ENCODE data around the gene PRKD1. TPM values are rescaled to one million over a fixed set of nuclear protein-coding genes. Genes with fewer than 3 reads are reported as not detected.
A peak's percentile ranks its signal among the peaks of the same experiment; 100 is the strongest.

The PRKD1 gene
- 1 to 10 TPM in 3 of 4 donors, under 1 TPM in 1; 0.79 to 2.5 (median 1.5) TPM for total RNA-seq
- polyA plus RNA-seq: 1 to 10 TPM in 2 of 3 donors, under 1 TPM in 1; 0.65 to 1.5 (median 1.2) TPM
- long read RNA-seq, donor 1: 0 reads
- long read RNA-seq, donor 2: 0 reads

DNA sequence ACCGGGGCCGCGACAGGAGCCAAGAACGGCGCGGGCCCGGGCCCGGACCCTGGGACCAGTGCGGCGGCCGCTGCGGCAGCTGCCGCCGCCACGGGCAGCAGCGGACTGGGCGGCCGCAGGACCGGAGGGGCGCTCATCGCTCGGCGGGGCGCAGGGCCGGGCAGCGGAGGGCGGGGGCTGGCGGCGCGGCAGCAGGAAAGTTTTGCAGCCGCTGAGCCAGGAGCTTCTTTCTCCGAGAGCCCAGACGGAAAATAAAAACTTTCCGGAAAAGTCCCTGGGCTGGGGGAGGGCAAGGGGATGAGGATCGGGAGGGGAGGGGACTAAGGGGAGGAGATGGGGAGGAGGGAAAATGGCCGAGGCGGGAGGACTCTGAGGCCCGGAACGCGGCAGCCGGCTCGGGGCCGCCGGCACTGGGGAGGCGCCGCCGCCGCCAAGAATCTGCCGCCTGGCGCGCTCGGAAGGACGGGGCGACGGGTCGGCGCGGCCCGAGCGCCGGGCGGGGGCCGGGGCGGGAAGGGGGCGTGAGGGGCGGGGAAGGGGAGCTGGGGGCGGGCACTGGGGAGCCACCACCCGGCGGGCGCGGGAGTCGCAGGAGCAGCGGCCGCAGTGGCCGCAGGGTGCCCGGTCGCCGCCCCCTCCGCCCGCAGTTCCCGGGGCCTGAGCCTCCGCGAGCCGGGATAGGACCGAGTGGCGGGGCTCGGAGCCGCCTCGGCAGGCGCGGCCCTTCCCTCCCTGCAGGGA lies at the start of gene PRKD1:
PRKD1 (minus strand) TSS at position 472 of the 741 bp plus-strand sequence.
- intact Hi-C loops (cut with DNase I): no loop called here
- Histone ChIP-seq H3K4me3 (peak within 1 kb of the TSS; percentile 67), H3K4me1 (peaks cover 12% of the 10 kb centered on the region), H3K27ac (peak within 1 kb of the TSS; percentile 49), H3K9me3 (no peaks in the 10 kb centered on the region), H3K27me3 (ENCODE audit: insufficient read depth in 3 of 3, low read length in 2 of 3) (no peaks in the 10 kb centered on the region), H3K36me3 (ENCODE audit: insufficient read depth in 1 of 2, low read depth in 1 of 2) (no peaks in the 10 kb centered on the region)
- 0 to 1% (median 0%) methylated on average over 28 to 88 of the region's 91 CpGs for WGBS, 3 donors
- peak; percentile 67 to 74 for DNase-seq
- TF ChIP-seq, protein P1, sequence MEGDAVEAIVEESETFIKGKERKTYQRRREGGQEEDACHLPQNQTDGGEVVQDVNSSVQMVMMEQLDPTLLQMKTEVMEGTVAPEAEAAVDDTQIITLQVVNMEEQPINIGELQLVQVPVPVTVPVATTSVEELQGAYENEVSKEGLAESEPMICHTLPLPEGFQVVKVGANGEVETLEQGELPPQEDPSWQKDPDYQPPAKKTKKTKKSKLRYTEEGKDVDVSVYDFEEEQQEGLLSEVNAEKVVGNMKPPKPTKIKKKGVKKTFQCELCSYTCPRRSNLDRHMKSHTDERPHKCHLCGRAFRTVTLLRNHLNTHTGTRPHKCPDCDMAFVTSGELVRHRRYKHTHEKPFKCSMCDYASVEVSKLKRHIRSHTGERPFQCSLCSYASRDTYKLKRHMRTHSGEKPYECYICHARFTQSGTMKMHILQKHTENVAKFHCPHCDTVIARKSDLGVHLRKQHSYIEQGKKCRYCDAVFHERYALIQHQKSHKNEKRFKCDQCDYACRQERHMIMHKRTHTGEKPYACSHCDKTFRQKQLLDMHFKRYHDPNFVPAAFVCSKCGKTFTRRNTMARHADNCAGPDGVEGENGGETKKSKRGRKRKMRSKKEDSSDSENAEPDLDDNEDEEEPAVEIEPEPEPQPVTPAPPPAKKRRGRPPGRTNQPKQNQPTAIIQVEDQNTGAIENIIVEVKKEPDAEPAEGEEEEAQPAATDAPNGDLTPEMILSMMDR (IDR thresholded peaks at IDR 0.05): peak; percentile 26
- peak; percentile 57 to 89 (median 86) for ATAC-seq

DNA sequence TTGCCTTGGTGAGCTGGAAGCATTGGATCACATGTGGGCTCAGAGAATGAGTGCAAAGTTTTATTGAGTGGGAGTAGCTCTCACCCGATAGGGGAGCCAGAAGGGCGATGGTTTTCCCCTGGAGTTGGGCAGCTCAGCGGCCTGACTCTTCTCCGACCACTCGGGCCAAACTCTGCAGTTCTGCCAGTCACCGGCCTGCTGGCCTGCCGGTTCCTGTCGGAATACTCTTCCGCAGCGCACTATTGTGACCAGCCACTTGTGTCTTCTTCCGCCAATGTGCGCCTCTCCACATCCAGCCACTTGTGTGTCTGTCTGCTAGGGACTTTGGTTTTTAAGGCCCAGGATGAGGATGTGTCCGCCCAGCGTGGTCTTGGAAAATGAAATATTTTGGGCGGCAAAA lies 43.5 kb upstream of the PRKD1 start:
- no peaks in the 10 kb centered on the region for H3K9me3 ChIP-seq
- no peak overlapping the region for H3K27ac ChIP-seq
- no peak for ATAC-seq
- no peaks in the 10 kb centered on the region for H3K4me1 ChIP-seq
- intact Hi-C loops (cut with DNase I): no loop called here
- 95 to 97% (median 96%) methylated on average over 15 of the region's 15 CpGs for WGBS, 3 donors
- no peak for DNase-seq
- H3K4me3 ChIP-seq: no peak overlapping the region
- TF ChIP-seq, protein P1 (IDR thresholded peaks at IDR 0.05): no peak
- H3K36me3 ChIP-seq (ENCODE audit: insufficient read depth in 1 of 2, low read depth in 1 of 2): no peaks in the 10 kb centered on the region
- no peaks in the 10 kb centered on the region for H3K27me3 ChIP-seq (ENCODE audit: insufficient read depth in 3 of 3, low read length in 2 of 3)

DNA sequence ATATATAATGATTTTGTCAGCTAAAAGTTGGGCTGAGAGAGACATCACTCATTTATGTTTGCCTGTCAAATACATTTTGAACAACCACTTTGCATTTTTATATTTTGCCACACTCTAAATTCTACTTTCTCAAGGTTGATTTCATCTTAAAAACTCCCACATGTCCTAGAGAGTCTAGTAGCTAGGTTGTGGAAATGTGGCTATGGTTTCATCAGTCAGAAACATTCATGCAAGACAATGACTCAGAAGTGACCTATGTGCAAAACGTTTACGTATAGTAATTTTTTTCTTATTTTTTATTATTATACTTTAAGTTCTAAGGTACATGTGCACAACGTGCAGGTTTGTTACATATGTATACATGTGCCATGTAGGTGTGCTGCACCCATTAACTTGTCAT lies 27.4 kb upstream of the PRKD1 start:
- 85 to 92% (median 88%) methylated on average over 3 of the region's 3 CpGs for WGBS, 3 donors
- intact Hi-C loops (cut with DNase I): no loop called here
- TF ChIP-seq, protein P1 (IDR thresholded peaks at IDR 0.05): no peak

DNA sequence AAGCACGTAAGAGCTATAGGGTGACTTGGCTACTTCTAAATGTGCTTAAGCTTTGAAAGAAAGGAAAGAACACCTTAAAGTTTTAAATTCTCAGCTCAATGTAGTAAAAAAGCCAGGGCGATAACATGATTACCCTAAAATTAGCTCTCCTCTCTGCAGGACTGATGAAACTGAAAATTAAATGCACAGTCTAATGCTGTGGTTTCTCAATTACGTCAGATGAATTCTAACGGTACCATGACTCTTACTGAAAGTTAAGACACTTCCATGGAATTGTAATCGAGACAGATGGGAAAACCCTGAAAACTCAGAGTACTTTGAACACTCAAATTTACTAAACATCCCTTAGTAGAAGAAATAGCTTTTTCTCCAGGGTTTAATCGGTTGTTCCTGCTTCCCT lies 25.9 kb upstream of the PRKD1 start:
- Histone ChIP-seq H3K36me3 (ENCODE audit: insufficient read depth in 1 of 2, low read depth in 1 of 2) (no peaks in the 10 kb centered on the region), H3K4me1 (no peaks in the 10 kb centered on the region), H3K27me3 (ENCODE audit: insufficient read depth in 3 of 3, low read length in 2 of 3) (no peaks in the 10 kb centered on the region), H3K4me3 (no peak overlapping the region), H3K9me3 (no peaks in the 10 kb centered on the region), H3K27ac (no peak overlapping the region)
- intact Hi-C loops (cut with DNase I): no loop called here
- TF ChIP-seq, protein P1 (IDR thresholded peaks at IDR 0.05): no peak
- WGBS, 3 donors: 55 to 69% (median 57%) methylated on average over 6 of the region's 6 CpGs
- no peak for DNase-seq
- no peak for ATAC-seq

More for the DNA sequence above, 27.4 kb upstream of the PRKD1 start:
- Histone ChIP-seq H3K4me3 (no peak overlapping the region), H3K36me3 (ENCODE audit: insufficient read depth in 1 of 2, low read depth in 1 of 2) (no peaks in the 10 kb centered on the region), H3K27me3 (ENCODE audit: insufficient read depth in 3 of 3, low read length in 2 of 3) (no peaks in the 10 kb centered on the region), H3K4me1 (no peaks in the 10 kb centered on the region), H3K9me3 (no peaks in the 10 kb centered on the region), H3K27ac (no peak overlapping the region)
- DNase-seq (no peak), ATAC-seq (no peak)
